GM21423 (cell line): ENCODE measurements around the gene GPT2.

ENCODE experiments used
- ATAC-seq: cut with Tn5 transposase; IDR thresholded peaks from one replicate; pipeline ENCODE4 v1.9.1; 2021; ENCODE audit warnings: mild to moderate bottlenecking, moderate library complexity; ENCODE audit not compliant: unreplicated experiment

GPT2 gene

GRCh38 chr16:46895399-46896313 lies 11.5 kb downstream of the GPT2 start:
- ATAC-seq: no peak

- no peak for ATAC-seq
Observed at GRCh38 chr16:46896314-46896968, 12.3 kb downstream of the GPT2 start.

DNA sequence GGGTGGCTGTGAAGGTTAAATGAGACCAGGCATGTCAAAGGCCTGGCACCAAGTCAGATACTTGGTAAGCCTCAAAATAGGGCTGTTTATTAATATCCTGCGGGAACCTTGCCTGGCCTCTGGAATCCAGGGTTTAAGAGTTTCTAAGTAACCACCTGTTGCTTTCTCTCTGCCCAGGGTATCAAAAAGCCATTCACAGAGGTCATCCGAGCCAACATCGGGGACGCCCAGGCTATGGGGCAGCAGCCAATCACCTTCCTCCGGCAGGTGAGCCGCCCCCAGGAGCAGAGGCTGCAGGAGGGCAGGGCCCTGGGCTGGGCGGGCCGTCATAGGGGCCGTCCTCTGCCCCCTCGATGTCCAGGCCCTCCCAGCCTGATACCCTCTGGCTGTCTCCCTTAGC lies 13.3 kb downstream of the GPT2 start:
- ATAC-seq: no peak

DNA sequence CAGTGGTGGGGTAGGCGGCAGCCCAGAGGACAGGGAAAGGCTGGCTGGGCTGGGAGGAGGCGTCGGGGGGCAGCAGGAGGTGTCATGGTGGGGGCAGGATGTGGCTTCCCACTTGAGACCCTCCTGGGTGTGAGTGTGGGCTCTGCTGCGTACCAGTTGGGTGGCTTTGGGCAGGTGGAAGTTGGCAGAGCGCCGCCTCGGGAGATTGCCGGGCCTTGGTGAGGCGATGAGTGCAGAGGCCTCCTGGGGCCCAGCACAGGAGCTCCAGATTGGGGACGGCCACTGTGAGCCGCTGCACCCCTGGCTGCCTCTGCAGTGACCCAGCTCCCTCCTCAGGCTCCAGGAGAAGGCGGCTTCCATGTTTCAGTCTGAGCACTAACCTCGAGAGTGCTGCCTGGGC lies 13.8 kb downstream of the GPT2 start:
- ATAC-seq: no peak

DNA sequence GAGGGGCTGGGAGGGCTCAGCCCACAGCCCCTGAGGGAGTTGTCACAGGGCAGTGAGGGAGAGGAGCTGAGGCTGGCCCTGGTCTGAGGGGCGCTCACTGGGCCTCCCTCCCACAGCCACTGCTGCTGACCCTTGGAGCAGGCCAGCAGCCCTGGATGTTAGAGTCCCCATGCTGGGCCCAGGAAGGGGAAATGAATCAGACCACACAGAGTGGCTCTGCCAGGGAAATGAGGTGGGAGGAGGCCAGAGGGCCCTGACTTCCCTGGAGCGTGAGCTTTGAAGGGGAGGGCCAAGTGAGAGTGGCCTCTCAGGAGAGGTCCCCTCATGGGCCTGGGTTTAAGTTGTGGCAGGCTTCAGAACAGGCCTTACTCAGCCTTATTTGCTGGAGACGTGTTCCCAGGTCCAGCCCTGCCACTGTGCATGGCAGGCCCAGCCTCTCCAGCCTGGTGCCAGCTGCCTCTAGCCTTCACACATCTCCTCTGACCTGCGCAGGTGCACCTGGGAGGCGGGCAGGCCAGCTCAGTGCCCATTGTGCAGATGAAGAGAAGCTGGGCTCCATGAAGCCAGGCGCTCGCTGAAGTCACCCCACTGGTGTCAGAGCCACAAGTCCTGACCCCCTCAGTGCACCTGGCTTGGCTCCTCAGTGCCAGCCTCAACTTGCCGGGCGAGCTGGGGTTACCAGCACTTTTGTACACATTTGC lies 15.4 kb downstream of the GPT2 start:
- ATAC-seq: no peak

- no peak for ATAC-seq
Observed at GRCh38 chr16:46900455-46901235, 16.5 kb downstream of the GPT2 start.

GRCh38 chr16:46901709-46902108 lies 17.5 kb downstream of the GPT2 start:
- ATAC-seq: no peak

- no peak for ATAC-seq
Observed at GRCh38 chr16:46903255-46903905, 19.2 kb downstream of the GPT2 start.

DNA sequence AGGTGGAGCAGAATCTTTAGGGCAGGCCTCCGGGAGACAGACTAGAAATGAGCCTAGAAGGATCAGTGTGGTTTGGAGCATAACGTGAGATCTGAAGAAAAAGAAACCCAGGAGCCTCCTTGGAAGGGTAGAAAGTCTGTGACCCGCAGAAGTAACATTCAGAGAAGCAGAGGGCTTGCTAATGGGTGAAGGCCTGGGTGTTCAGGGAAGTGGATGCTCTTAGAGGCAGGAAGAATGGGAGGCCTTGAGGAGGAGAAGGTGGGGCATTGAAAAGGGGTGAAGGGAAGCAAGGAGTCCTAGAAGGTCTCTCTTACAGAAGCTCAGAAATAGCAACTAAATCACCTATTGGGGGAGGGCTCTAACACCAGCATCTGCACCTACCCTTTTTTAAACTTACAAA lies 20.3 kb downstream of the GPT2 start:
- ATAC-seq: no peak

DNA sequence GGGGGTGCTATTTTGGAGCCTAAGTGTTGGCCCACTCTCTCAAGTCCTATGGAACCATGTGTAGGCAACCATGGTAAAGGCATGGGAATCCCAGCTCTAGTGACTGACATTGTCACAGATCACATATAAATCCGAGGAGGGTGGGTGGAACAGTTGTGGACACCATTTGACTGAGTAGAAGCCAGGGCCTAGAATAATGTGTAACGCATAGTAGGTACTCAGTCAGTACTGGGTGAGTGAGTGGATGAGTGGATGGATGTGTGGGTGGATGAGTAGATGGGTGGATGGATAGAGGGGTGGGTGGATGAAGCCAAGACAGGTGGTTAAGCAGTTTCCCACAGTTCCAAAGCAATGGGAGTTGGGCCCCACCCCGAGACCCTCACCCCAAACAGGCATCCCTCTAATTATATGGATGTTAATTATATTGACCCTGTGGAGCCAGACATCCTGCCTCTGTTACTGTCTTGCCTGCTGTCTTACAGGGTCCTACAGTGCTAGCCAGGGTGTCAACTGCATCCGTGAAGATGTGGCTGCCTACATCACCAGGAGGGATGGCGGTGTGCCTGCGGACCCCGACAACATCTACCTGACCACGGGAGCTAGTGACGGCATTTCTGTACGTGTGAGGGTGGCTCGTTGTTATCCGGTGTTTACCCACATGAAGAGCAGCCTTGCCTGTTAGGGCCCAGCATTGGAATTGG lies 22.3 kb downstream of the GPT2 start:
- no peak for ATAC-seq

DNA sequence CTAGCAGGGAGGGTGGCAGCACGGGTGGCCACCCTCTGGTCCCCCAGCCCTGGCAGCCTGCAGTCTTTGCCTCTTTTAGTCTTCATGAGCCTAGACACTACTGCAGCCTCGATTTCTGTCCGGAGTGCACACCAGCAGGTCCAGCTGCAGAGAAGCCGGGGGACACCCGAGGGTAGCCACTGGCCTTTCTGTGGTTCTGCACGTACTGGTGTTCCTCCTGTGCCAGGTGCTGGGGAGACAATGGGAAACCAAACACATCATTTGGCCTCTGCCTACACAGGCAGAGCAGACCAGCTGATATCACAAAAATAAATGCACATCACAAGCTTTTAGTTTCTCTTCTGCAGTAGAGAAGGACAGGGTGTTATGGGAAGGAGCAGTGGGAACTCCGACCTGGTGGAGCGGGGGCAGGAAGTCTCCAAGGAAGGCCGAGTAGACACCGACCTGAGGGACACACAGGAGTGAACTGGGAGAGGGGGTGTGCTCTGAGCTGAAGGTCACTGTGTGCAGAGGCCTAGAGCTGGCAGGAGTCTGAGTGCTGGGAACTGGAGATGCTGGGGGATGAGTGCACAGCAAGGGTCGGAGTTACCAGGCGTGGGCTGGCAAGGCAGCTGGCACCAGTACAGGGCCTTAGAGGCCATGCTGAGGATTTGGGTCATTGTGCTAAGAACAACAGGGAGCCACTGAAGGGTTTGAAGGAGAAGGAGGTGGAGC lies 23.1 kb downstream of the GPT2 start:
- ATAC-seq: no peak

DNA sequence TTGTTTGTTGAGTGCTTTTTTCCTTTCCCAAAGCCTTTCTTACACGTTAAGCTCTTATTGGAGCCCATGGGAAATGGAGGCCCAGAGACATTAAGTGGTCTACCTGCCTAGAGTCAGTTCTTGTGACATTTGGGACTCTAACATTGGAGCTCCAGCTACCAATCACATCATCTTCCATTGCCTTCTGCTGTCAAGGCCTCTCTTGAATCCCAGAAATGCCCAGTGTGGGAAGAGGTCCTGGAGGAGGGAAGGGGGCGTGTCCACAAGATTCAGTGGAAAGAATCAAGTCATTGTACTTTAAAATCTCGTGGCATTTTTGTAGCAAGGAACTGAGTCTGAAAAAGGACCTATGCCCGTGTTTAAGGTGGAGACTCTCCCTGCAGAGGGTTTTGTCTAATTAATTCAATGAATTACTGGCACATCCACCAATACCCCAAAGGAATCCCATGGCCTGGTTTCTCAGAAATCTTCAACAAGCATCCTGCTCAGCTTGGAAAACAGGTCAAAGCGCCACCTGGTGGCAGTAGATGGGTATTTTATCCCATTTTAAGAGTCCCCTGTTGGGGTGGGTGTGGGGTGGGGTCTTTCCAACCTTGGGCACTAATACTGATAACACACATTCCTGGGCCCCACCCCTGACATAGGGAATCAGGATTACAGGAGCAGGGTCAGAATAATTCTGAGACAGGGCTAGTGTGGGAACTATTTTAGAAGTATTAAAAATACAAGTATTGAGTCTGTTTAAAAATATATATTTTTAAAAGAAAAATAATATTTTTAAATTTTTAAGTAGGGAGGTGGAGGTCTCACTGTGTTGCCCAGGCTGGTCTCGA lies 24.6 kb downstream of the GPT2 start:
- no peak for ATAC-seq

DNA sequence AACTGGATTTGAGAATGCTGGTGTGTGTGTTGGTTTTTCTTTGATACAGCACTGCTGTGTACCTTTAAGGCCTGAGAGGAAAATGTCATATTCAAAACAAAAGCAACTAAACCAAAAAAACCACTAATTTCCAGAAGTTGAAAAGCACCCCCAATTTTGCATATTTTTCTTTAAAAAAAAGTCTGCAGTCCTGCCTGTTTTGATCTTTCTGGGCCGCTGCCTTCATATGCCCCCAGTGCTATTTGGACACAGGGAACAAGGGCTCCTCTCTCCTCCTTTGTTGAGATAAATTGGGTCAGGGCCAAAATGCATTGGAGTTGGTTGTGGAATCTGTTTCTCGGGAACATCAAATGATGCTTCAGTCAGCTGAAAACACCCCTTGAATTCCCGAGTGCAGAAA lies 26.9 kb downstream of the GPT2 start:
- no peak for ATAC-seq

DNA sequence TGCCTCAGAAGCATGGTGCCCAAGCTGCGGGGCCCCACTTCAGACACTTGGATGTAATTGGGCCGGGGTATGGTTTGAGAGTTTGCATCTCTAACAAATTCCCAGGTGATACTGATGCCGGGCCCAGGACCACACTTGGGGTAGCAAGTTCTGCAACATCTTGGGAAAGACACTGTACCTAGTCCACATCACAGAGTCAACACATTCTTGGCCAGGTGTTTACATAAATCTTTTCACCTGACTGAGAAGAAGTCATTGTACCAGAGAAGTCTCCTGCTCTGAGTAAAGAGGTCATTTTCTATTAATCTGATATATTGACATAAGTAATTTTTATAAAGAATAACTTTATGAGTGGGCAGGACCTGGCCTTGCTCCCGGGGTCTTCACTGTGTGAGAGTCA lies 27.5 kb downstream of the GPT2 start:
- no peak for ATAC-seq

- no peak for ATAC-seq
Observed at GRCh38 chr16:46914556-46915201, 30.5 kb downstream of the GPT2 start.

GRCh38 chr16:46915483-46916025 lies 31.4 kb downstream of the GPT2 start:
- no peak for ATAC-seq

GRCh38 chr16:46916980-46917379 lies 32.8 kb downstream of the GPT2 start:
- ATAC-seq: no peak

GRCh38 chr16:46918400-46918799 lies 34.2 kb downstream of the GPT2 start:
- ATAC-seq: no peak
